Measurements from ENCODE around the gene UTP11.
"Not testable (repeated sequence)": the region's sequence is repeated elsewhere in the genome, so short reads cannot be mapped to it uniquely, and the experiment has no call there.

Gene UTP11

GRCh38 chr1:38012363-38013226 lies at the start of gene UTP11:
UTP11 (plus strand) TSS chr1:38012734; CDS start chr1:38012803, 69 bp downstream.
- peak; percentile 99 for DNase-seq (ENCODE audit: low spot score)

GRCh38 chr1:37964106-37964505 lies 48.4 kb upstream of the UTP11 start:
- DNase-seq (ENCODE audit: low spot score), result not testable (repeated sequence)

- no peak for DNase-seq (ENCODE audit: low spot score)
Measured at GRCh38 chr1:37965301-37965700, 47.2 kb upstream of the UTP11 start.

- not testable (repeated sequence) for DNase-seq (ENCODE audit: low spot score)
Measured at GRCh38 chr1:37973684-37974083, 38.9 kb upstream of the UTP11 start.

- no peak for DNase-seq (ENCODE audit: low spot score)
Measured at GRCh38 chr1:37974567-37974966, 38.0 kb upstream of the UTP11 start.

GRCh38 chr1:37975083-37975482 lies 37.5 kb upstream of the UTP11 start:
- DNase-seq (ENCODE audit: low spot score), result peak; percentile 37

GRCh38 chr1:37978541-37978940 lies 34.0 kb upstream of the UTP11 start:
- no peak for DNase-seq (ENCODE audit: low spot score)

GRCh38 chr1:37983546-37983945 lies 29.0 kb upstream of the UTP11 start:
- no peak for DNase-seq (ENCODE audit: low spot score)

- DNase-seq (ENCODE audit: low spot score), result no peak
Measured at GRCh38 chr1:37987679-37988078, 24.9 kb upstream of the UTP11 start.

GRCh38 chr1:37989361-37989930 lies 23.1 kb upstream of the UTP11 start:
- no peak for DNase-seq (ENCODE audit: low spot score)

GRCh38 chr1:37994886-37995566 lies 17.5 kb upstream of the UTP11 start:
- no peak for DNase-seq (ENCODE audit: low spot score)

- peak; percentile 56 for DNase-seq (ENCODE audit: low spot score)
Measured at GRCh38 chr1:37995751-37996345, 16.7 kb upstream of the UTP11 start.

GRCh38 chr1:37997256-37998088 lies 15.1 kb upstream of the UTP11 start:
- no peak for DNase-seq (ENCODE audit: low spot score)

GRCh38 chr1:37998089-37998808 lies 14.3 kb upstream of the UTP11 start:
- no peak for DNase-seq (ENCODE audit: low spot score)

- DNase-seq (ENCODE audit: low spot score), result no peak
Measured at GRCh38 chr1:37998913-37999429, 13.6 kb upstream of the UTP11 start.

- no peak for DNase-seq (ENCODE audit: low spot score)
Measured at GRCh38 chr1:37999430-38000232, 12.9 kb upstream of the UTP11 start.

GRCh38 chr1:38000233-38000528 lies 12.4 kb upstream of the UTP11 start:
- no peak for DNase-seq (ENCODE audit: low spot score)

- no peak for DNase-seq (ENCODE audit: low spot score)
Measured at GRCh38 chr1:38000529-38001455, 11.7 kb upstream of the UTP11 start.

Measured in SW480 (cell line).